Activated T-cell treated with anti-CD3 and anti-CD28 coated beads, Interleukin-2, amount 50 U/mL, for 48 hours (primary cell): ENCODE data around the gene ARHGAP9.
"Not testable (repeated sequence)": the region's sequence is repeated elsewhere in the genome, so short reads cannot be mapped to it uniquely, and the experiment has no call there.

Experiments used
- DNase-seq, 2 experiments: peaks; one replicate each; pipeline ENCODE4 v3.0.0-alpha.2; 2020

The ARHGAP9 gene

GRCh38 chr12:57517187-57517586 is 37.5 kb upstream of the ARHGAP9 start:
- DNase-seq: no peak

GRCh38 chr12:57516617-57517153 is 37.0 kb upstream of the ARHGAP9 start:
- no peak for DNase-seq

- DNase-seq: no peak
Measured at GRCh38 chr12:57515934-57516541, 36.4 kb upstream of the ARHGAP9 start.

- DNase-seq: no peak
Measured at GRCh38 chr12:57515408-57515933, 35.8 kb upstream of the ARHGAP9 start.

GRCh38 chr12:57514720-57515407 is 35.2 kb upstream of the ARHGAP9 start:
- DNase-seq: no peak

- not testable (repeated sequence) for DNase-seq
Measured at GRCh38 chr12:57514246-57514645, 34.6 kb upstream of the ARHGAP9 start.

GRCh38 chr12:57513677-57514076 is 34.0 kb upstream of the ARHGAP9 start:
- not testable (repeated sequence) for DNase-seq

GRCh38 chr12:57513266-57513665 is 33.6 kb upstream of the ARHGAP9 start:
- DNase-seq: no peak

- no peak for DNase-seq
Measured at GRCh38 chr12:57512665-57513064, 33.0 kb upstream of the ARHGAP9 start.

- no peak for DNase-seq
Measured at GRCh38 chr12:57511588-57512325, 32.1 kb upstream of the ARHGAP9 start.

- no peak for DNase-seq
Measured at GRCh38 chr12:57511161-57511560, 31.5 kb upstream of the ARHGAP9 start.

GRCh38 chr12:57507796-57508195 is 28.1 kb upstream of the ARHGAP9 start:
- DNase-seq: not testable (repeated sequence)

GRCh38 chr12:57506541-57506940 is 26.9 kb upstream of the ARHGAP9 start:
- DNase-seq: not testable (repeated sequence)

GRCh38 chr12:57502311-57502969 is 22.8 kb upstream of the ARHGAP9 start:
- DNase-seq: not testable (repeated sequence)

GRCh38 chr12:57500213-57500612 is 20.5 kb upstream of the ARHGAP9 start:
- DNase-seq: no peak

- DNase-seq: no peak
Measured at GRCh38 chr12:57498571-57498970, 18.9 kb upstream of the ARHGAP9 start.

- DNase-seq: no peak
Measured at GRCh38 chr12:57498132-57498502, 18.5 kb upstream of the ARHGAP9 start.

GRCh38 chr12:57497223-57498131 is 17.8 kb upstream of the ARHGAP9 start:
- no peak for DNase-seq

GRCh38 chr12:57496822-57497221 is 17.2 kb upstream of the ARHGAP9 start:
- DNase-seq: no peak

GRCh38 chr12:57495051-57495701 is 15.5 kb upstream of the ARHGAP9 start:
- DNase-seq: not testable (repeated sequence)
